SKM-1 (cell line): Measurements from ENCODE around the gene TLR3.

Source experiments
- DNase-seq: peaks from one replicate; lab custom pipeline; 2025; ENCODE audit not compliant: unreplicated experiment; lab: John Stamatoyannopoulos, UW

TLR3 gene

GRCh38 chr4:186104890-186105646 is 36.1 kb downstream of the TLR3 start:
- no peak for DNase-seq

GRCh38 chr4:186105647-186106321 is 36.8 kb downstream of the TLR3 start:
- DNase-seq = peak; percentile 32

GRCh38 chr4:186107947-186108346 is 39.0 kb downstream of the TLR3 start:
- DNase-seq = no peak

GRCh38 chr4:186108391-186108790 is 39.4 kb downstream of the TLR3 start:
- no peak for DNase-seq

- DNase-seq = no peak
Measured at GRCh38 chr4:186109245-186109644, 40.3 kb downstream of the TLR3 start.

- no peak for DNase-seq
Measured at GRCh38 chr4:186116697-186117096, 47.7 kb downstream of the TLR3 start.

- DNase-seq = no peak
Measured at GRCh38 chr4:186118582-186118981, 49.6 kb downstream of the TLR3 start.

GRCh38 chr4:186121057-186121456 is 52.1 kb downstream of the TLR3 start:
- DNase-seq = no peak

- no peak for DNase-seq
Measured at GRCh38 chr4:186128842-186129241, 59.9 kb downstream of the TLR3 start.

GRCh38 chr4:186131935-186132334 is 63.0 kb downstream of the TLR3 start:
- DNase-seq = no peak

- DNase-seq = no peak
Measured at GRCh38 chr4:186132577-186133242, 63.8 kb downstream of the TLR3 start.

- DNase-seq = peak; percentile 76
Measured at GRCh38 chr4:186134257-186134656, 65.3 kb downstream of the TLR3 start.

GRCh38 chr4:186134861-186135260 is 65.9 kb downstream of the TLR3 start:
- no peak for DNase-seq

- DNase-seq = no peak
Measured at GRCh38 chr4:186137196-186137794, 68.3 kb downstream of the TLR3 start.
